ENCODE data around the gene SEPHS2. TPM values are rescaled to one million over a fixed set of nuclear protein-coding genes. Genes with fewer than 3 reads are reported as not detected.
A peak's percentile ranks its signal among the peaks of the same experiment; 100 is the strongest.

SEPHS2 gene
- total and polyA plus RNA-seq, 2 of the 8 experiments (the other 6 are each of a cell fraction or from before 2014, with no cell fraction given) = 28.2 to 61.8 TPM

GRCh38 chr16:30413112-30413806 is 32.4 kb downstream of the SEPHS2 start:
- Histone ChIP-seq H3K36me3 (ENCODE audit: control insufficient read depth in 2 of 4, insufficient read depth in 4 of 4, low read length in 3 of 4) (peaks cover 0 to 11% (median 4%) of the 10 kb centered on the region in 4 experiments; a peak in 7 of 8 replicates), H3K23me2 (ENCODE audit: low read depth, low read length) (peaks cover 1% of the 10 kb centered on the region; the same call in 1 of the 2 replicates), H2BK15ac (ENCODE audit: low read length) (no peak overlapping the region), H3K27me3 (replicated peaks in 1 of 4; ENCODE audit: control insufficient read depth in 3 of 4, extremely low read depth in 1 of 4, insufficient read depth in 3 of 4, low read length in 3 of 4) (no peaks in the 10 kb centered on the region), H4K5ac (ENCODE audit: insufficient read length, low read depth, low read length) (no peak overlapping the region), H3K4ac (replicated peaks; ENCODE audit: insufficient read length, low read depth, low read length) (no peak overlapping the region), H3K9me3 (ENCODE audit: insufficient read depth in 2 of 2, low read depth in 1 of 2, low read length in 1 of 2) (no peaks in the 10 kb centered on the region), H3K4me1 (replicated peaks in 1 of 4; ENCODE audit: control insufficient read depth in 3 of 4, insufficient read depth in 4 of 4, low read length in 3 of 4) (peaks cover 0 to 7% (median 2%) of the 10 kb centered on the region in 4 experiments; a peak in 6 of 7 replicates), H3K4me3 (ENCODE audit: extremely low read depth in 1 of 4, insufficient read depth in 2 of 4, low read depth in 3 of 4, low read length in 4 of 4) (no peak overlapping the region), H2BK5ac (ENCODE audit: low read depth, low read length) (no peak overlapping the region), H2BK20ac (ENCODE audit: low read length) (no peak overlapping the region), H4K91ac (replicated peaks; ENCODE audit: insufficient read length, low read length) (no peak overlapping the region), H4K20me1 (replicated peaks in 1 of 2; ENCODE audit: control insufficient read depth in 1 of 2, insufficient read depth in 2 of 2, low read length in 2 of 2) (peaks cover 2 to 18% of the 10 kb centered on the region in 2 experiments), H3K14ac (ENCODE audit: insufficient read length) (no peak overlapping the region), H3K56ac (replicated peaks; ENCODE audit: insufficient read length, low read depth, low read length) (no peak overlapping the region), H3K79me2 (ENCODE audit: control insufficient read depth in 1 of 2, insufficient read depth in 2 of 2, low read length in 2 of 2) (peaks cover 0 to 4% of the 10 kb centered on the region in 2 experiments; a peak in 2 of 4 replicates), H2BK120ac (replicated peaks; ENCODE audit: low read depth, low read length) (no peak overlapping the region), H2BK12ac (ENCODE audit: low read depth, low read length) (no peak overlapping the region), H4K8ac (ENCODE audit: extremely low read depth, insufficient read depth, low read length) (peak overlapping the region; percentile 40; the same call in 1 of the 2 replicates), H3K79me1 (ENCODE audit: low read depth, low read length) (peaks cover 5% of the 10 kb centered on the region; the same call in 1 of the 2 replicates), H3K27ac (ENCODE audit: low read depth, low read length) (no peak overlapping the region), H3K4me2 (ENCODE audit: insufficient read depth in 1 of 2, low read depth in 2 of 2, low read length in 2 of 2) (no peak overlapping the region), H3K23ac (ENCODE audit: insufficient read length) (no peak overlapping the region), H3K9ac (replicated peaks in 1 of 4; ENCODE audit: extremely low read depth in 1 of 4, low read depth in 3 of 4, low read length in 3 of 4) (no peak overlapping the region), H2AFZ (ENCODE audit: low read length) (no peak overlapping the region), H2AK5ac (ENCODE audit: low read depth, low read length) (no peak overlapping the region), H3K18ac (ENCODE audit: extremely low read depth, low read length) (no peak overlapping the region)
- DNase-seq (ENCODE audit: low read depth in 1 of 2, low spot score in 2 of 2) (no peak), FAIRE-seq (no peak)
- WGBS, 2 experiments (ENCODE audit: extremely low coverage in 1 of 2, insufficient coverage in 1 of 2, insufficient read length in 1 of 2, insufficient replicate concordance in 2 of 2, low coverage in 1 of 2, low lambda C conversion rate in 2 of 2, missing lambda C conversion rate in 1 of 2) = 92% methylated on average over 6 of the region's 6 CpGs; no CpG with 5 or more reads in 1 of the 2 experiments
- POLR2A ChIA-PET (ENCODE audit: partially characterized antibody) = interaction anchor here (1.4 to 1.5 kb wide), 2 partner anchors 14 to 18 kb away, joined by 3 to 6 read pairs; partner anchors contain the start of gene ZNF48
- TF ChIP-seq TAF7 (optimal IDR thresholded peaks at IDR 0.05; ENCODE audit: borderline replicate concordance, low read depth, low read length) (no peak), SIX5 (IDR thresholded peaks at IDR 0.05; ENCODE audit: low read depth, low read length) (no peak), BACH1 (IDR thresholded peaks at IDR 0.05; ENCODE audit: low read length) (no peak)
- CTCF ChIA-PET (ENCODE audit: partially characterized antibody) = interaction anchor here (1.1 to 1.7 kb wide), 3 partner anchors 17 to 122 kb away, joined by 3 to 6 read pairs (median 4); partner anchors contain the start of gene DCTPP1
